Measurements from ENCODE around the gene COL2A1. TPM values are rescaled to one million over a fixed set of nuclear protein-coding genes. Genes with fewer than 3 reads are reported as not detected.

COL2A1 gene
- total RNA-seq, 1 experiment from 2014 or later = not detected

GRCh38 chr12:47955059-47955458, 49.2 kb downstream of the COL2A1 start:
- Histone ChIP-seq H3K9me3 (ENCODE audit: insufficient read depth, low read depth) (no peaks in the 10 kb centered on the region), H3K27me3 (ENCODE audit: insufficient read depth, low read depth) (peaks cover 3% of the 10 kb centered on the region; the same call in 1 of the 2 replicates), H2AFZ (no peak overlapping the region), H3K4me1 (replicated peaks; ENCODE audit: insufficient read depth) (peaks cover 20% of the 10 kb centered on the region; the same call in 1 of the 2 replicates), H3K79me2 (ENCODE audit: low read depth) (no peaks in the 10 kb centered on the region), H3K27ac (no peak overlapping the region), H4K20me1 (ENCODE audit: insufficient read depth) (no peaks in the 10 kb centered on the region), H3K4me3 (no peak overlapping the region), H3K36me3 (ENCODE audit: low read depth) (no peaks in the 10 kb centered on the region), H3K9me2 (ENCODE audit: insufficient read depth) (no peaks in the 10 kb centered on the region), H3K4me2 (no peak overlapping the region), H3F3A (ENCODE audit: insufficient read depth, low read depth) (peaks cover 13% of the 10 kb centered on the region; the same call in 1 of the 2 replicates)
- DNase-seq = no peak
- BruUV-seq (replicated peaks) = no TSS peak
- intact Hi-C loops (cut with micrococcal nuclease; ENCODE audit: unreplicated experiment) = no loop called here
- ChIA-PET POLR2A (ENCODE audit: unreplicated experiment) (interaction anchor here (0.8 kb wide), 1 partner anchor 12 kb away, joined by 10 read pairs; no protein-coding TSS in a partner anchor), CTCF (no interaction called here)
- TF ChIP-seq EZH2 (IDR thresholded peaks at IDR 0.05; ENCODE audit: low read depth) (no peak), CTCF (conservative IDR thresholded peaks at IDR 0.05) (no peak)

- Histone ChIP-seq H3K79me2 (ENCODE audit: low read depth) (no peaks in the 10 kb centered on the region), H3K4me3 (no peak overlapping the region), H3K4me1 (replicated peaks; ENCODE audit: insufficient read depth) (peaks cover 20% of the 10 kb centered on the region; the same call in 1 of the 2 replicates), H3K27me3 (ENCODE audit: insufficient read depth, low read depth) (no peaks in the 10 kb centered on the region), H3K9me2 (ENCODE audit: insufficient read depth) (no peaks in the 10 kb centered on the region), H2AFZ (no peak overlapping the region; the same call in 1 of the 2 replicates), H3F3A (ENCODE audit: insufficient read depth, low read depth) (peaks cover 13% of the 10 kb centered on the region; the same call in 1 of the 2 replicates), H3K4me2 (no peak overlapping the region), H4K20me1 (ENCODE audit: insufficient read depth) (no peaks in the 10 kb centered on the region), H3K27ac (no peak overlapping the region), H3K9me3 (ENCODE audit: insufficient read depth, low read depth) (no peaks in the 10 kb centered on the region), H3K36me3 (ENCODE audit: low read depth) (no peaks in the 10 kb centered on the region)
- CTCF ChIA-PET = no interaction called here
- no peak for TF ChIP-seq CTCF (conservative IDR thresholded peaks at IDR 0.05)
- TF ChIP-seq EZH2 (IDR thresholded peaks at IDR 0.05; ENCODE audit: low read depth) = no peak
- DNase-seq = peak; percentile 61 to 78
- BruUV-seq (replicated peaks) = no TSS peak
- intact Hi-C loops (cut with micrococcal nuclease; ENCODE audit: unreplicated experiment) = no loop called here
- POLR2A ChIA-PET (ENCODE audit: unreplicated experiment) = interaction anchor here (0.8 kb wide), 1 partner anchor 13 kb away, joined by 10 read pairs; no protein-coding TSS in a partner anchor
Observed at GRCh38 chr12:47954467-47955045, 49.7 kb downstream of the COL2A1 start.

GRCh38 chr12:47954058-47954457, 50.2 kb downstream of the COL2A1 start:
- Histone ChIP-seq H3F3A (ENCODE audit: insufficient read depth, low read depth) (peaks cover 13% of the 10 kb centered on the region; the same call in 1 of the 2 replicates), H3K27ac (no peak overlapping the region), H3K36me3 (ENCODE audit: low read depth) (no peaks in the 10 kb centered on the region), H3K4me3 (no peak overlapping the region), H3K9me3 (ENCODE audit: insufficient read depth, low read depth) (no peaks in the 10 kb centered on the region), H3K4me2 (0 out of 2 replicates have a peak overlapping the region, but pooled peaks have one; percentile 16), H3K9me2 (ENCODE audit: insufficient read depth) (no peaks in the 10 kb centered on the region), H3K4me1 (replicated peaks; ENCODE audit: insufficient read depth) (peaks cover 23% of the 10 kb centered on the region; the same call in 1 of the 2 replicates), H3K27me3 (ENCODE audit: insufficient read depth, low read depth) (no peaks in the 10 kb centered on the region), H4K20me1 (ENCODE audit: insufficient read depth) (no peaks in the 10 kb centered on the region), H3K79me2 (ENCODE audit: low read depth) (no peaks in the 10 kb centered on the region), H2AFZ (no peak overlapping the region; the same call in 1 of the 2 replicates)
- no peak for TF ChIP-seq CTCF (conservative IDR thresholded peaks at IDR 0.05)
- no peak for TF ChIP-seq EZH2 (IDR thresholded peaks at IDR 0.05; ENCODE audit: low read depth)
- ChIA-PET POLR2A (ENCODE audit: unreplicated experiment) (interaction anchor here (0.6 to 0.8 kb wide), 3 partner anchors 13 to 124 kb away, joined by 3 to 10 read pairs (median 3); no protein-coding TSS in a partner anchor), CTCF (no interaction called here)
- DNase-seq = peak; percentile 53 to 61
- intact Hi-C loops (cut with micrococcal nuclease; ENCODE audit: unreplicated experiment) = no loop called here
- BruUV-seq (replicated peaks) = no TSS peak

Data from PC-9 (cell line).